OCI-M2 (cell line): Measurements from ENCODE around the gene PXMP4.

ENCODE experiments used
- DNase-seq: peaks from one replicate; lab custom pipeline; 2025; ENCODE audit not compliant: unreplicated experiment; lab: John Stamatoyannopoulos, UW

Gene PXMP4

DNA sequence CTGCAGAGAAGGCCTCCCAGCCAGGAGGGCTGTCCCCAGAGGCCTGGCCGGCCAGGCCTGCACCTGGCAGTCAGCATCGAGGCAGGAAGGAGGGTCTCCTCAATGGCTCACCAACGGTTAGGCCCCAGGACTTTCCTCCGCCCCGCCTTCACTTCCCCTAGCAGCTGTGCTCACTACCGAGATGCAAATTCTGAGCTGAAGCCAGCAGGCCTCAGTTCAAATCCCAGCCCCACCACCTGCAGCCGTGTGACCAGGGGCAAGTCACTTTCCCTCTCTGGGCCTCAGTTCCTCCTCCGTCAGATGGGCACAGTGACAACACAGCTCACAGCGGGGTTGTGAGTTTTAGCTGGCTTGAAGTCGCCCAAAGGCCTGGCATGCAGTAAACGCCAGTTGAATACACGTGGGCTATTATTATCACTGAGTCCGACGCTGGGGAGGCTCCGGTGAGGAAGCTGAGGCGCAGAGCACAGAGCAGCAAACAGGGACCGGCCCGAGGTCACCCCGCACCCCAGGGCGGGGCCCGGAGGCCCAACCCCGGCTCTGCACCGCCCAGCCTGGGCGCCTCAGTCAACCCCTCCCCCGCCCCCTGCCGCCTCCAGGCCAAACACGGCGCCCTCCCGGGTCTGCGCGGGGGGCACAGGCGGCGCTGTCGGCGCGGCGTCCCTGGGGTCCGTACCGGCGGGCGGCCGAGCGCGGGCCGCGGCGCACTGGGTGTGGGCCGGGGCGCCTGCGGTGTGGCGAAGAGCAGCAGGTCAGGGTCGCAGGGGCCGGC lies 34.6 kb downstream of the PXMP4 start:
- DNase-seq, result no peak

DNA sequence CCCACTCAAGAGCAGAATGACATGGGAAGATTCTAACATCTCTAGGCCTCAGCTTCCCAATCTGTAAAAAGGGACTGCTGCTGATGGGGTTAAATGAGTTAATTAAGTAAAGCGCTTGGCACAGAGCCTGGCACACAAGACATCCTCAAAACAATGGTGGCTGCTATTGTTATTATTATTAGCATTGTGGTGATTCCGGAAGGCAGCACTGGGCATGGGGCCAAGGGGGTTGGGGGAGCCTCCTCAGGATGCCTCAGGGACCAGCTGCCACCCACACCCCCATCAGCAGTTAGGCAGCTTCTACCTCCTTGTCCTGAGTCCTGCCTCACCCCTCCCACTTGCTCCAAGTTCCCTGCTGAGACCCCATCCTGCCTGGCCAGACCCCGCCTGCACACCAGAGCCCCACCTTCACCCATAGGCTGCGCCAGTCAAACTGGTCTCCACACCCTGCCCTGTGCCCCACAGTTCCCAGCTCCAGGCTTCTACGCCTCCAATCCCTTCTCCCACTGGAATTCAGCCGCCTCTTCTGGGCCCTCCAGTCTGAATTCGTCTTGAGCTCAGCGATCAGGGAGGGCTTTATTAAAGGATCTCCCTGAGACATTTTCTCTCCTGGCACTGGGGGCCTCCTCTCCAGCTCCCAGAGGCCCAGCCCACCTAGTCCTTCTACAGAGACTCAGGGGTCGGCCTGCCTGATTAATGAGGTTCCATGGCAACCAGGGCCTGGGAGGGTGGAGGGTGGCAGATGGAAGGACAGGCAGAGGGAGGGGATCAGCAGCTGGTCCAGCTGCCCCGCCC lies 35.4 kb downstream of the PXMP4 start:
- no peak for DNase-seq

DNA sequence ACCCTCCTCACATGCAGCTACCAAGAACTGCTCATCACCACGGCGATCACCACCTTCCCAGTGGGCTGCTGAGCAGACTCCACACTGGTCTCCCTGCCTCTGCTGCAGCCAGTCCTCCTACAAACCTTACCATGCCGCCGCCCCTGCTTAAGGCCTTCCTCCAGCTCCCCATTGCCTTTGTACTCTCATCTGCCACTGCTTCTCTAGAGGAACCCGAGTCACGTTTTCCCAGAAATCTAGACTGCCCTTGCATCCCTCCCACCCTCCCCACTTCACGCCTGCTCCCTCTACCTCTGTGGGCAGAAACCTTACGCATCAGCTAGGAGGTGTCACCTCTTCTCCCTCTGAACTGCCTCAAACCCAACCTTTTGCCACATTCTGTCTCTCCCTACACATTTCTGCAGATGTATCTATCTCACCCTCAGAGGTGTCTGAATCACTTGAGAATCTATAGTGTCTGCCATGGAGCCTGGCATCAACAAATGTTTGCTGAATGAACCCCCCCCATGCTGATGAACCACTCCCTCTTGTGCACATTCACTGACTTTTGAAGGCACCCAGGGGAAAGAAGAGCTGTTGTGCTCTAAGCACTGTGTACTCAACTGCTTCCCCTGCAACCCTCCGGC lies 38.3 kb downstream of the PXMP4 start:
- DNase-seq, result no peak

DNA sequence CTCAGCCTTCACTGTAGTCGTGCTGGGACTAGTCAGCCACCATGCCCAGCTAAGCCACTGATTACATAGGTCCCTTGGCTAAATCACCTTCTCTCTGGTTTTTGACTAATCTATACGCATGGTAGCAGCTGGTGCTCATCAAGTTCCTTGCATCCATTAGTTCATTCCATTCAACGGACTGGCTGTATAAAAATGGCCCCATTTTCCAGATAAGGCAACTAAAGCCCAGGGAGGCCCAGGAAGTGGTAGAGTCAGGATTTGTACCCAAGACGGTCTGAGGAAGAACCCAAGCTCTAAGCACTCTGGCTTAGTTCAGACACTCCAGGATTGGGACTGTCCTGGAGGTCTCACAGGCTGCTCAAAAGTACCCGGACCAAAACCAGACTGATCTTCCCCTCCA lies 38.8 kb downstream of the PXMP4 start:
- DNase-seq, result no peak

DNA sequence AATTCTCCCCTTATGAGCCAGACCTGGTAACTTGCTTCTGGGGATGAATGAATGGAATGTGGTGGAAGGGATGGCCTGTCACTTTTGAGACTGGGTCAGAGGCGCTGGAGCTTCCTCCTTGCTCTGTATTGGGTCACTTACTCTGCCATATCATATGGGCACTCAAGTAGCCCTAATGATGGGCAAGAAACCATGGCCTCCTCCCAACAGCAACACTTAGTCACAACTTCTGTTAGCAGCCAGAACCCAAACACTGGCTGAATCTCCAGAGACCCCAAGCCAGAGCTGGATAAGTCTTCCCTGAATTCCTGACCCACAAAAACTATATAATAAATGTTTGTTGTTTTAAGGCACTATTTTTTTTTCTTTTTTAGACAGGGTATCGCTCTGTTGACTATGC lies 39.4 kb downstream of the PXMP4 start:
- DNase-seq, result no peak

DNA sequence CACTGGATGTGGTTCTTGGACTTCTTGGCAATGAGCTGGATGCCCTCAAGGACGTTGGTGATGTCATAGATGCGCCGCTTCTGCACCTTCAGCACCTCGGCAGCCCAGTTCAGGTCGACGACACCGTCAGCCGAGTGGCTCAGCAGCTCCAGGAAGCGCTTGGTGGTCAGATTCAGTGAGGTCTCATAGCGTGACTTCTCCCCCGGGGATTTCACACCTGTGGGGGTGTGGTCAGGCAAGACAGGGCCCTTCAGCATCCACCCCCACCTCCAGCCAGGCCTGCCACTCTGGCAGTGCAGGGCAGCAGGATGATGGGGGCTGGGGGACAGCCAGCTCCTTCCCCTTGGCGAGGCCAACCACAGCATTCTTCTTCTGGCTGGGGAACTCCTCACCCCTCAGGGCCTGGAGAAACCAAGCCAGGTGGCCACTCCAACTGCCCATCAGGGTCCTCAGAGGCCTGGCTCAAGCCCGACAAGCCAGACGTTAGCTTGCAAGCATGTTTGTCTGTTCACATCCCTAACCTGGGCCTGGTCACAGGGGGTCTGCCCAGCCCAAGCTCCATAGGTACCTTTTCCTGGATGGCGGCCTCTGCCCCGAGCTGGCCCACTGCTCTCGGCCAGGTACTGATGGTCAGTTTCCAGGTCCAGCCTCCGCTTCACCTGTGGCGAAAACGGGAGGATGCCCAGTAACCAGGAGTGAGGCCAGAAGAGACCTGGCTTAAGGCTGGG lies 40.2 kb downstream of the PXMP4 start:
- no peak for DNase-seq

DNA sequence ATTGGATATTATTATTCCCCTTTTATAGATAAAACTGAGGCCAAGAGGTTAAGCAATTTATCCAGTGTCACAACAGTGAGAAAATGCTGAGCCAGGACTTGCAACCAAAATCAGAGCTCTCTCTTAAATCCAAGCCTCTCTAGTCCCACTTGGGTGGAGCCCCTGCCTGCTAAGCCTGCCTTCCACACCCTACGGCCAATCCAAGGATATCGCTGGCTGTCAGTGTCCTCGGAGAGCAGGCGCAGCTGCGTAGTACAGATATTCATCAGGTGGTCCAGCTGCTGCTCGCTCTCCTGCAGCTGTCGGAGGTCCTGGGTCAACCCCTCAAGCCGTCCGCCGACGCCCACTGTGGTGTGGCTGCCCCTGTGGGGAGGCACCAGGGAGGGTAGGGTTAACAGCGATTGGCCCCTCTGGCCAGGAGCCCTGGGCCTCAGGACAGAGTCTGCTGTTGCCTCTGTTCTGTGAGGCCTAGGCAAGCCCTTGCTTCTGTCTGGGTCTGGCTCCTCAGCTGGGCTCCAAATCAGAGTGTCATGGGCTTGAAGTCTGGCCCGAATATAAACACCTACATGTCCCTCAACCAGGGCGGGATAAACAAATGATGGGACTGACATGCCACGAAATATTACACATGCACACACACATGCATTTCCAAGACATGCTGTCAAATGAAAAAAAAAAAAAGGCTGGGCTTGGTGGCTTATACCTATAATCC lies 42.0 kb downstream of the PXMP4 start:
- DNase-seq, result no peak

DNA sequence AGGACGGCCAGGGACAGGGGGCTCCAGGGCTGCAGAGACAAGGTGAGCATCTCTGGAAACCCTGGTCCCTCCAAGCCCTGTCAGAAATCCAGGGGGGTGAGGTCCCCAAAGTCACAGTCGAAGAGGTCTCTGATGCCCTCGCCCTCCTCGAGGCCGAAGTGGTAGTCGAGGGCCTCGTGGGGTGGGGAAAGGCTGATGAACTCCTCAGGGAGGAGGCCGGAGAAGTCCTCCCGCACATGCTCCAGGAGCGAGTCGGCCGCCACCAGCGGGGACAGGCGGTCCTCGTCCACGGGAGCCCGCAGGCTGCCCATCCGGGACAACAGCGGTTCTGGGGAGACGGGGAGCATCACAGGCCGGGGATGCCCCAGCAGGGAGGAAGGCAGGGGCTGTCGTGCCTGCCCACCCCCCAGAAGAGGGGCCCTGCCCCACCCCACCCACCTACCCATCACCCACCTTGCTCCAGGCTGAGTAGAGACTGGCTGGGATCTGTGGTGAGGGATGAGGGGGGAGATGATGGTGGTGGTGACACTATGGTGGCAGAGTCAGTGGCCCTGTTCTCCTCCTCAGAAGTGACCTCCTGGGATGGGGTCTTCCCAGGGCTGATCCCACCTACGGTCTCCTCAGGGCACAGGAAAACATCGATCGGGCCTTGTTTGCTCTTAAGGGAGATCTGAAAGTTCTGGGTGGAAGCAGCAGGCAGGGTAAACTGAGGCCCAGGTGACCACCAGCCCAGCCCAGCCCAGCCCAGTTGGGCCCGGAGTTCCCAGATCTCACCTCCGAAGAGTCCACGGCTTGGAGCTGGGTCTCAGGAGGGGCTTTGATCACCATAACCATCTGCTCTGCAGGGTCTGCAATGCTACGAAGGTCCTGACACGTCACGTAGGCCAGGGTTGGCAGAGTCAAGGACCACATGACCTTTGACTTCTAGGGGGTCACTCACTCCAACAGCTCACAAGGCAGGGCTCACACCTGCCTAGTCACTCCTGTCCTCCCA lies 43.2 kb downstream of the PXMP4 start:
- no peak for DNase-seq

DNA sequence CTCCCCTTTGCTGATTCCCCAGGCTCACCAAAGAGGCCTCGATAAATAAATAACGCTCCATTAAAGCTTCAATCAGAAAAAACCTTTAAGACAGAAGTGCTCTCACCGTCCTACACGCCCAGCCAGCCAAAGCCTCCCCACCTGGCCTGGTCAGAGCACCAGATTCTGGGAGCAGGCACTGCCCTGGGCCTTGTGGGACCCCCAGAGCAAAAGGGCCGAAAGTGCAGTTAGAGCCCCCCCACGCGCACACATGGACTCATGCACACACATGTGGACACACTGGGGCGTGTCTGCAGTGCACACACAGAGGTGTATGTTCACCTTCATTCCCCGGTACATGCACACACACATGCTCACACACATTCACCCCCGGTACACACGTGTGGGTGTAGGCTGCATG lies 44.0 kb downstream of the PXMP4 start:
- no peak for DNase-seq

DNA sequence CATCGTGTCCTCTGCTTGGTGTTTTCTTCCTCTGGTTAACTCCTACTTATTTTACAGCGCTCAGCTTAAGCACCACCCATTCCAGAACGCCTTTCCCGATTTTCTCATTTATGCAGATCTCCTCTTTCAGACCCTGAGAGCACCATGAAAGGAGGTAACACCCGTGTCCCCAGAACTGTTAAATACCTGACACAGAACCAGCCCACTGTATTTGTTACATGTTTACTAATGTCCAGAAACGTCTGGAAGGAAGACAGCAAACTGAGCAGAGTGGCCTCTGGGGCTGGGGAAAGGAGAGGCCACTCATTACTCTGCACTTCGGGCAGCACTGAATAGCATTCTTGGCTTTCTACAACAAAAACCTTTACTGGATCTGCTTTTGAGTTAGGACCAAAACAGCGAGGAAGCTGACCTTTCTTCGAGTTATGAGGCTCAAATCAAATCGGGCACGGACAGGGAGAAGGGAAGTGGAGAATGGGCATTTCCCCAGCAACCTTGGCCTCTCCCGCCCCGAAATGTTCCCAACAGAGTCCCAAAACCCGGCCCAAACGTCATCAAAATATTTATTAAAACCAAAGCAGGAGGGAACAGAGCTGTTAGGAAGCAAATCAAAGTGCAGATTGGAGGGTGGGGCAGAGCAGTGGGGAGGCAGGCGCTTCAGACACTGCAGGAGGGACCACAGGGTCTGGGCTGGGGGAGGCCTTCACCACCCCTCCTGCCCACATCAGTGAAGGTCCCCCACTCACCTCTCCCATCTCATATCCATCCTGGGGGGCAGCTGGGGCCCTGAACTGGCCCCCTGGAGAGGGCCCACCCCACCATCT lies 44.8 kb downstream of the PXMP4 start:
- no peak for DNase-seq

DNA sequence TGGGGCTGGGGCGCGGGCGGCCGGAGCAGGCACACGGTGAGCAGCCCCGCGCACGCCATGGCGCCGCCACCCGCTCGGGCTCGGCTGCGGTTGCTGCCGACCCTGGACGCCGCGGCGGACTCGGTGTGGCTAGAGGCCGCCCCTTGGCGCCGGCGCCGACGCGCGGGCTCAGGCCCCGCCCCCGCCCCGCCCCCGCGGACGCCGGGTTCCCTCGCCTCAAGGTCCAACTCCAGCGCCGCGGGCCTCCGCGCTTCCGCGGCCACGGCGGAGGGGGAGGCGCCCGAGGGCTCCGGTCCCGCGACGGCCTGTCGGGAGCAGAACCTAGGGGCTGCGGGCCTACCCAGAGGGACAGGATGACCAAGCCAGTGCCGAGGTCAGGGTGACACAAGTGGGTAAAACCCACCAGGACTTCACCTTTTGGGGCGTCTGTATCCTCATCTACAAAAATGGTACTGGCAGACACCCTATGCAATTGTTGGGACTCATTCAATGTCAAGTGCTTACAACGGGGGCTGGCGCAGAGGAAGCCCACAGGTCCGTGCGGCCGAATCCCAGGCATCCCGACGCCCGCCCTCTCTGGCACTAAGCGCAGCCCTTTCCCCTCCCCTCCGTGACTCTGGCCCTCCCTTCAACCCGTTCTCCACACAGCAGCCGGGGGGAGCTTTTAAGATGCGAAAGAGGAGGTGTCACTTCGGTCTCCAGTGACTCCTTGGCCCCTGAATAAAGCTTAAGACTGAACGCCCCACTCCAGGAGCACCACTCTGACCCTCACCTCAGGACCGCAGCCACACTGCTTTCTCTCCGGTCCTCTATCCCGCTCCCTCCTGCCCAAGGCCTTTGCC lies 45.6 kb downstream of the PXMP4 start, which contains the start of gene NECAB3:
NECAB3 (minus strand) TSS at position 135 of the 842 bp plus-strand sequence; CDS start at position 59, 76 bp downstream.
- no peak for DNase-seq

DNA sequence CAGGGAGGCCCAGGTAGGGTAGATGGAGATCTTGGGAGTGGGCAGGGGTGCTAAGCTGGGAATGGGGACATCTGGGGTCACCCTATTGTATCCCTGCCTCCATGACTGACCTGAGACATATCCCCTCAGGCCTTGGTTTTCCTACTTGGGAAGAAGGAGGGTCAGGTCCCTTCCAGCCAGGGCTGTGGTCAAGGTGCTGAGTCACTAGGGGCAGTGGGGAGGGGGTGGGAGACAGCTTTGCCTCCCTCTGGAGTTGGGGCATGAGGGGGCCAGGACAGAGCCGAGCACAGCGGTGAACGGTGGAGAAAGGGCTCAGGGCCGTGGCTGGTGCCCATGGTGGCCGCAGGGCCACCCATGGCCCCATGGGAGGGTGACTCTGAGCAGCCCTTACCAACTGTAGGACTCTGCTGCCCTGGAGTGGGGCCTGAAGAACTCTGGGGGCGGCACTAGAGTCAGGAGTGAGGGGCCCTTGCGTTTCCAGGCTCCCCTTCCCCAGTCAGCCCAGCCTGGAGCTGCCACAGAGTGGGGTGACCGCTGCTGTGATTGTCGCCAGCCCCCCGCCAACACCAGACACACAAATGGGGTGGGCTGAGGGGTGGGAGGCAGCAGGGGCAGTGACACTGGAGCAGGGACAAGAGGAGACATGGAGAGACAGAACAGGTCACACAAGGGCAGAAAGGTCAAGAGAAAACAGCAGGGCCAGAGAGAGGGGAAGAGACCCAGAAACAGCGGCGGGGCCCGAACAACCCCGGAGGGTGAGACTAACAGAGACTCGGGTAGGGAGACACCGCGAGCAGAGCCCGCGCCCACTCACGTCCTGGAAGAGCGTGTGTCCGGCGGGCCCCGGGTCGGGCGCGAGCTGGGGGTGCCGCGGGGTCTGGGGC lies 46.5 kb downstream of the PXMP4 start:
- no peak for DNase-seq

DNA sequence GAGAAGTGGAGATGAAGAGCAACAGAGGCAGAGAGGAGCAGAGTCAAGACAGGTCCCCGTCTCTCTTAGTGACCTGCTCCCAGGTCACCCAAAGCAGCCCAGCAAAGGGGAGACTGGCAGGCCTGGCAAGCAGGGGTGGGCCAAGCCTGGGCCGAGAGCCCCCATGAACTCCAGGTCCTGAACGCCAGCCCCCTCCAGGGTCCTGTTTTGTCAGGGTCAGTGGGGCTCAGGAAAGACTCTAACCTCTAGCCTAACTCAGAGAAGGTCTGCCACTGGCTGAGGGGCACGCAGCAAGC lies 47.0 kb downstream of the PXMP4 start:
- no peak for DNase-seq

DNA sequence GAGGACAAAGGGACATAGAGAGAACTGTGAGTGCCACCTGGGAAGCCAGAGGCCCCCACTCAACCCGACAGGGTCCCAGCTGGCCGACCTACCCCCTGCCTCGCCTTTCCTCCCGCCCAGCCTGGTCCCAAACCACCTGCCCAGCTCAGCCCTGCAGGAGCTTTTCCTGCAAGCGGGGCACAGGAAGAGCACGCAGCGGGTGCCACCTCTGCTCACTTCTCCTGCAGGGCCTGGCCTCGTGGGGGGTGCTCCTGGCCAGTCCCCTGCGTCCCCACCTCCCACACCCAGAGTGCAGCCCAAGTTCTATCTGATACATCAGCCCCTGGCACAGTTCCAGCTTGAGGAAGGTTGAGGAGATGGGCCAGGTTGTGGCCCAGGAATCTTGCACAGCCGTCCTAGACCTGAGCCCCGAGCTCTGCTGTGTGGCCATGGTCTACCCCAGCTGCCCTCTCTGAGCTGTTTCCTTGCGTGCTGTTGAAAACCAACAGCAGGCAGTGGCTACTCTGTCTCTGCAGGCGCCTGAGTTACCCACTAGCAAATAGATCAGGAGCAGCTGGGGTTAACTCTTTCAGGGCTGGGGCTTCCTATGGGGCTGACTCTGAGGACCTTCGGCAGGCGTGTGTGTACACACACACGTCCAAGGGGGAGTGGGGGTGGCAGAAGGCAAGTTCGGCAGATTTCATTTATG lies 47.5 kb downstream of the PXMP4 start:
- no peak for DNase-seq

DNA sequence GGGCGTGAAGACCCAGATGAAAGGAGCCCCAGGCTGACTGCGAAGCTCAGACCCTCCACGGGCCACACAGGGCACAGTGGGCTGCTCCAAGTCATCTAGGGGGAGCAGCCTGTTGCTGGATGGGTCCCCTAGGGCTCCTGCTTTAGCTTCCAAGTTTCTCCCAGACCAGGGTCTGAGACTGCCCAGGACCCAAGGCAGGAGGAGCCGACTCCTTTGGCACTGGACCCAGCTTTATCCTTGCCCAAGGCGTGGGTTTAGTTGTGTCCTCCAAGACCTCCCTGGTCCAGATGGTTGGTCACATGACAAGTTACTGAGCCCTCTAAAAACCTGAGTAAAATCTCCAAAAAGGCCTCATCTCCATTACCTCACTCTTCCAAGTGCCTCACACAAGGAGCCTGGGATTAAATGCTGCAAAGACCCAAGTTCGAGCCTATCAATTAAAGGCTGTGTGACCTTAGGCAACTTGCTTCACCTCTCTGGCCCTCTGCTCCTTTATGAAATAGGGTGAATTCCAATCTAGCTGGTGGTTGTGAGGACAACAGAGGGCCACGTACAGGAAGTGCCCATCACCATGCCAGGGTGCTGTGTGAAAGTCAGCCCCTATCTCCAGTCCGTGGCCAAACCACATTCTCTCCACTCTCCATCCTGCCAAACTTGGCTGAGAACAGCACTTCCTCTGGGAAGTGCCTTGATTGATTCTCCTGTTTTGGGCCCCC lies 48.4 kb downstream of the PXMP4 start:
- no peak for DNase-seq
